ENCODE results near the gene IGF1R.

GRCh38 chr15:98898122-98898521 is 249.8 kb downstream of the IGF1R start:
- TF ChIP-seq CTCF (IDR thresholded peaks at IDR 0.05 in 2 of 3, conservative IDR thresholded peaks at IDR 0.05 in 1 of 3; ENCODE audit: borderline replicate concordance in 1 of 3, insufficient read depth in 1 of 3, low read depth in 2 of 3, low read length in 2 of 3) (no peak), SRF (IDR thresholded peaks at IDR 0.05; ENCODE audit: low read depth) (no peak), SP1 (IDR thresholded peaks at IDR 0.05; ENCODE audit: low read depth) (no peak), EZH2 (IDR thresholded peaks at IDR 0.05) (no peak), POLR2AphosphoS5 (IDR thresholded peaks at IDR 0.05; ENCODE audit: low read depth, low read length) (no peak), MAX (IDR thresholded peaks at IDR 0.05) (no peak)
